Fibroblast of lung (primary cell): Measurements from ENCODE around the gene NPHS2. TPM values are rescaled to one million over a fixed set of nuclear protein-coding genes. Genes with fewer than 3 reads are reported as not detected.

Experiments used
- DNase-seq, 2 donors: peaks; one replicate each; pipeline versions ENCODE4 v3.0.0 to v3.0.0-alpha.2; 2010; ENCODE audit warnings: low read depth in 2 of 2
- H2AFZ ChIP-seq: 2 replicates; pipeline ENCODE4 v1.5.1; 2012; ENCODE audit warnings: low read length, control low read depth, inconsistent platforms
- H3K27ac ChIP-seq: 2 replicates; pipeline ENCODE4 v1.5.1; 2011; ENCODE audit warnings: low read length, control low read depth; ENCODE audit not compliant: insufficient read depth
- H3K27me3 ChIP-seq: 2 replicates; pipeline ENCODE4 v1.5.1; 2011; ENCODE audit warnings: mild to moderate bottlenecking, low read length; ENCODE audit not compliant: control insufficient read depth, insufficient read depth
- H3K36me3 ChIP-seq: 2 replicates; pipeline ENCODE4 v1.5.1; 2011; ENCODE audit warnings: low read length; ENCODE audit not compliant: control insufficient read depth, insufficient read depth
- H3K4me1 ChIP-seq: 2 replicates; pipeline ENCODE4 v1.5.1; 2011; ENCODE audit warnings: low read length; ENCODE audit not compliant: control insufficient read depth, insufficient read depth; ENCODE audit errors: extremely low read depth
- H3K4me2 ChIP-seq: 2 replicates; pipeline ENCODE4 v1.5.1; 2011; ENCODE audit warnings: low read length, control low read depth; ENCODE audit not compliant: insufficient read depth; ENCODE audit errors: extremely low read depth
- H3K4me3 ChIP-seq, 4 experiments: fragments of 200-600 bp in 1 of 4; sonication (generic) in 1 of 4; replicated peaks in 1 of 4; 2 replicates each; pipeline ENCODE4 v1.5.1; 2011 to 2016; ENCODE audit warnings: low read length in 4 of 4, low read depth in 3 of 4, mild to moderate bottlenecking in 3 of 4, control low read depth in 2 of 4, inconsistent platforms in 1 of 4, mixed read lengths in 1 of 4; ENCODE audit not compliant: insufficient read depth in 1 of 4; ENCODE audit errors: control extremely low read depth in 1 of 4
- H3K79me2 ChIP-seq: 2 replicates; pipeline ENCODE4 v1.5.1; 2012; ENCODE audit warnings: mild to moderate bottlenecking, low read length, inconsistent platforms; ENCODE audit not compliant: control insufficient read depth, insufficient read depth
- H3K9ac ChIP-seq: 2 replicates; pipeline ENCODE4 v1.5.1; 2011; ENCODE audit warnings: mild to moderate bottlenecking, low read length, control low read depth; ENCODE audit not compliant: insufficient read depth
- H3K9me3 ChIP-seq: 2 replicates; pipeline ENCODE4 v1.5.1; 2012; ENCODE audit warnings: low read depth, low read length; ENCODE audit not compliant: control insufficient read depth, insufficient read depth
- H4K20me1 ChIP-seq: 2 replicates; pipeline ENCODE4 v1.5.1; 2011; ENCODE audit warnings: low read length; ENCODE audit not compliant: control insufficient read depth, insufficient read depth; ENCODE audit errors: extremely low read depth
- CTCF ChIP-seq, 2 donors: IDR thresholded peaks in 1 of 2; conservative IDR thresholded peaks in 1 of 2; 1 replicate in 1 of 2; 2 replicates in 1 of 2; pipeline ENCODE4 v1.5.1; 2011 to 2012; ENCODE audit warnings: low read length in 2 of 2, control low read depth in 1 of 2, inconsistent platforms in 1 of 2, low read depth in 1 of 2, mild to moderate bottlenecking in 1 of 2
- EZH2 ChIP-seq: IDR thresholded peaks from 2 replicates; pipeline ENCODE4 v1.5.1; 2012; ENCODE audit warnings: low read length, control low read depth, mild to moderate bottlenecking; ENCODE audit errors: missing control alignments
- polyA plus RNA-seq, 2 donors: library from polyadenylated mRNA; depleted of rRNA in 1 of 2; stranded (reverse) in 1 of 2; unstranded in 1 of 2; fragments of >200 nt; gene quantifications; 2 replicates each; pipeline ENCODE4 v1.2.1, GENCODE V29; 2011 to 2012; ENCODE audit warnings: missing spikeins in 1 of 2
- total RNA-seq: library from RNA; depleted of rRNA; stranded (reverse); fragments of >200 nt; gene quantifications from 2 replicates; pipeline ENCODE4 v1.2.1, GENCODE V29; 2014

NPHS2 gene
- total and polyA plus RNA-seq, 2 donors (not counting 1 experiment from before 2014, with no cell fraction given), result not detected

- Histone ChIP-seq H3K9ac (no peak overlapping the region), H3K79me2 (no peaks in the 10 kb centered on the region), H2AFZ (no peak overlapping the region), H4K20me1 (no peaks in the 10 kb centered on the region), H3K36me3 (no peaks in the 10 kb centered on the region), H3K27me3 (no peaks in the 10 kb centered on the region), H3K4me1 (no peaks in the 10 kb centered on the region), H3K4me3 (no peak overlapping the region), H3K4me2 (no peak overlapping the region), H3K9me3 (no peaks in the 10 kb centered on the region), H3K27ac (no peak overlapping the region)
- TF ChIP-seq CTCF (conservative IDR thresholded peaks at IDR 0.05 in 1 of 2, IDR thresholded peaks at IDR 0.05 in 1 of 2; ENCODE audit: low read depth in 1 of 2, low read length in 2 of 2) (no peak), EZH2 (no peak)
- DNase-seq, result no peak
Observed at GRCh38 chr1:179583771-179584320, 8.1 kb upstream of the NPHS2 start.

GRCh38 chr1:179576509-179576908, 761 bp upstream of the NPHS2 start:
- Histone ChIP-seq H3K79me2 (no peaks in the 10 kb centered on the region), H3K36me3 (no peaks in the 10 kb centered on the region), H2AFZ (no peak overlapping the region), H3K4me3 (no peak overlapping the region), H4K20me1 (no peaks in the 10 kb centered on the region), H3K4me1 (no peaks in the 10 kb centered on the region), H3K27ac (no peak overlapping the region), H3K27me3 (peaks cover 19% of the 10 kb centered on the region), H3K9ac (no peak overlapping the region), H3K9me3 (no peaks in the 10 kb centered on the region), H3K4me2 (no peak overlapping the region)
- TF ChIP-seq EZH2 (no peak), CTCF (conservative IDR thresholded peaks at IDR 0.05 in 1 of 2, IDR thresholded peaks at IDR 0.05 in 1 of 2; ENCODE audit: low read depth in 1 of 2, low read length in 2 of 2) (no peak)
- no peak for DNase-seq

- Histone ChIP-seq H3K9me3 (no peaks in the 10 kb centered on the region), H3K27ac (no peak overlapping the region), H3K36me3 (no peaks in the 10 kb centered on the region), H3K4me2 (no peak overlapping the region), H3K4me1 (no peaks in the 10 kb centered on the region), H2AFZ (no peak overlapping the region), H3K4me3 (no peak overlapping the region), H3K79me2 (no peaks in the 10 kb centered on the region), H3K27me3 (no peaks in the 10 kb centered on the region), H3K9ac (no peak overlapping the region), H4K20me1 (no peaks in the 10 kb centered on the region)
- TF ChIP-seq EZH2, result no peak
- no peak for TF ChIP-seq CTCF (conservative IDR thresholded peaks at IDR 0.05 in 1 of 2, IDR thresholded peaks at IDR 0.05 in 1 of 2; ENCODE audit: low read depth in 1 of 2, low read length in 2 of 2)
- no peak for DNase-seq
Observed at GRCh38 chr1:179558078-179558477, 17.7 kb downstream of the NPHS2 start.
